Activated CD8-positive, alpha-beta memory T cell treated with anti-CD3 and anti-CD28 coated beads for 36 hours (primary cell): ENCODE data around the gene GLIS1. TPM values are rescaled to one million over a fixed set of nuclear protein-coding genes. Genes with fewer than 3 reads are reported as not detected.
"Not testable (repeated sequence)": the region's sequence is repeated elsewhere in the genome, so short reads cannot be mapped to it uniquely, and the experiment has no call there.

Experiments
- CTCF ChIA-PET: fragments of 350-600 bp; sonication (Branson Sonifier 250); formaldehyde crosslinking; loops from one replicate; lab custom pipeline; 2021; ENCODE audit warnings: antibody characterized with exemption; lab: Charles Lee
- POLR2A ChIA-PET: fragments of 350-600 bp; sonication (Branson Sonifier 250); formaldehyde crosslinking; loops from one replicate; lab custom pipeline; 2021; ENCODE audit warnings: antibody characterized with exemption; lab: Charles Lee
- total RNA-seq, 2 experiments: library from RNA; stranded (reverse); gene quantifications; one replicate each; pipeline ENCODE4 v1.2.3, GENCODE V29; 2021

GLIS1 gene
- total RNA-seq, 2 experiments from 2014 or later, result not detected

DNA sequence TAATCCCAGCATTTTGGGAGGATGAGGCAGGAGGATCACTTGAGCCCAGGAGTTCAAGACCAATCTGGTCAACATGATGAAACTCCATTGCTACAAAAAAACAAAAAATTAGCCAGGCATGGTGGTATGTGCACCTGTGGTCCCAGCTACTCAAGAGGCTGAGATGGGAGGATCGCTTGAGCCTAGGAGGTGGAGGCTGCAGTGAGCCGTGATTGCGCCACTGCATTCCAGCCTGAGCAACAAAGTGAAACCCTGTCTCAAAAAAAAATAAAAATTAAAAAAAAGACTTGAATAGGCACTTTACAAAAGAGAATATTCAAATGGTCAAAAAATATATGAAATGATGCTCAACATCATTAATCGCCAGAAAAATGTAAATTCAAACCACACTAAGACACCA, 91.0 kb downstream of the GLIS1 start:
- CTCF ChIA-PET, POLR2A ChIA-PET: not testable (repeated sequence)

DNA sequence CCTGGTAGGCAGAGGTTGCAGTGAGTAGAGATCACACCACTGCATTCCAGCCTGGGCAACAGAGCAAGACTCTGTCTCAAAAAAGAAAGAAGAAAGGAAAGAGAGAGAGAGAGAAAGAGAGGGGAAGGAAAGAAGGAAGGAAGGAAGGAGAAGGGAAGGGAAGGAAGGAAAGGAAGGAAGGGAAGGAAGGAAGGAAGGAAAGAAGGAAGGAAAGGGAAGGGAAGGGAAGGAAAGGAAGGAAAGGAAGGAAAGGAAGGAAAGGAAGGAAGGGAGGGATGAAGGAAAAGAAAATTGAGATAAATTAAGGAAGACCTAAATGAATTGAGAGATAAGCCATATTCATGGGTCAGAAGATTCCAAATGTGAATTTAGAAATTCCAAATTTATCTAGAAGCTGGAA, 92.2 kb downstream of the GLIS1 start:
- CTCF ChIA-PET, result no interaction called here
- POLR2A ChIA-PET, result no interaction called here

GRCh38 chr1:53645690-53646078, 93.3 kb downstream of the GLIS1 start:
- POLR2A ChIA-PET, result no interaction called here
- CTCF ChIA-PET, result no interaction called here

DNA sequence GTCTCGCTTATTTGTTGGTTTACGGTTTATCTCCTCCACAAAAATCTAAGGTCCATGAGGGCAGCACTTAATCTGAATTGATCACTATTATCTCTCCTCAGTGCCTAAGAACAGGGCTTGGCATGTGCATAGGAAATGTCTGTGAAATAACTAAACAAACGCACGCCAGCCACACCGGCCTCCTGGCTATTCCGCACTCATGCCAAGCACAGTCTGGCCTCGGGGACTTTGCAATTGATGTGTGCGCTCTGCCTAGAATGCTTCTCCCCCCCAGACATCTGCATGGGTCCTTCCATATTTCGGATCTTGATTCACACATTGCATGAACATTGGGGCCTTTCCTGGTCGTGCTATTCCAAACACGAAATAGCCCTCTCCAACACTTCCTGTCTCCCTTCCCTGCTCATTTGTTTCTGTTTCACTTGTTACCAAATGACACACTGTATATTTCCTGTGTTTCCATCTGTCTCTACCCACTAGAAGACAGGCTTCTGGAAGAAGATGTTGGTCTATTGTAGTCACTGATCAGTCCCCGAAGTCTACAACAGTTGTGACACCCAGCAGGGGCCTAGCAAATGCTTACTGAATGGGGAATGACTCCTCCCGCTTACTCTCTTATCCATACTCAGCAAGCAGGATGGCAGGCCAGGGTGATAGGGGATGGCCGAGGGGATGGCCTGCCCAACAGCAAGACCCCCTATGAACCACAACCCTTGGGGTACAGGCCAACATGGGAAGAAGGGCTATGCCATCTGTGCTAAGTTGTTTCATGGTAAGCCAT, 93.9 kb downstream of the GLIS1 start:
- POLR2A ChIA-PET, result no interaction called here
- CTCF ChIA-PET, result no interaction called here

DNA sequence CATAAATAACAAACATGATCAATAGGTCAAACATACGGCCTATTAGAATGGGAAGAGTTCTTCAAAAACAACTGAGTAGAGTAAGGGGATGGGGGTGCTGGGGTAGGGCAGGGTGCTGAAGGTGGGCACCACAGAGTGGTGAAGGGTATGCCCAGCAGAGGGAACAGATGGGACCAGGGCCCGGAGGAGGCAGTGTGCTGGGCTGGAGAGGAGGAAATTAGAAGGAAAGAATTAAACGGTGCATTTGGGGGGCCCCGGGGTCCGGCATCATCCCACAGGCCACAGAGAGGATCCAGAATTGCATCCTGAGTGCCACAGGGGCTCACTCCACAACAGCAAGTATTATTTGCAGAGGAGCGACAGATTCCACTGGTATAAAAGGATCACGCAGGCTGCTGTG, 94.5 kb downstream of the GLIS1 start:
- ChIA-PET CTCF (no interaction called here), POLR2A (no interaction called here)

GRCh38 chr1:53643881-53644390, 95.0 kb downstream of the GLIS1 start:
- ChIA-PET CTCF (no interaction called here), POLR2A (no interaction called here)

- ChIA-PET POLR2A (no interaction called here), CTCF (no interaction called here)
Measured at GRCh38 chr1:53643041-53643880, 95.7 kb downstream of the GLIS1 start.

GRCh38 chr1:53642607-53643006, 96.4 kb downstream of the GLIS1 start:
- ChIA-PET CTCF (no interaction called here), POLR2A (no interaction called here)

DNA sequence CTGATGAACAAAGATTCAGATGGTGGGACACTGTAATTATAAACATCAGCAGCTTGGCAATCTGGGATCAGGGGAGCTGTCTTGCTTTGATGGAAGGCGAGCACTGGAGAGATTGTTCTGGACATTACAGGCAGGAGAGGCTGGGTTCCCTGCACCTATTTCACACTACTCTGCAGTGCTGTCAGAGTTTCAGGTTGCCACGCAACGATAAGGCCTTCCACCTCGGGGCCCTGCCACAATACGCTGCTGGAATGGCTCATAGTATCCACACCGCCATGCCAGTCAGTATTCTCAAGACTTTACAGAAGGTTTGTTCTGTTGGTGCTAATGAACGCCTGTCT, 96.8 kb downstream of the GLIS1 start:
- CTCF ChIA-PET, result no interaction called here
- POLR2A ChIA-PET, result no interaction called here

GRCh38 chr1:53641481-53642214, 97.3 kb downstream of the GLIS1 start:
- CTCF ChIA-PET, result no interaction called here
- POLR2A ChIA-PET, result interaction anchor here (0.7 kb wide), 1 partner anchor 9 kb away, joined by 5 read pairs; no protein-coding TSS in a partner anchor

DNA sequence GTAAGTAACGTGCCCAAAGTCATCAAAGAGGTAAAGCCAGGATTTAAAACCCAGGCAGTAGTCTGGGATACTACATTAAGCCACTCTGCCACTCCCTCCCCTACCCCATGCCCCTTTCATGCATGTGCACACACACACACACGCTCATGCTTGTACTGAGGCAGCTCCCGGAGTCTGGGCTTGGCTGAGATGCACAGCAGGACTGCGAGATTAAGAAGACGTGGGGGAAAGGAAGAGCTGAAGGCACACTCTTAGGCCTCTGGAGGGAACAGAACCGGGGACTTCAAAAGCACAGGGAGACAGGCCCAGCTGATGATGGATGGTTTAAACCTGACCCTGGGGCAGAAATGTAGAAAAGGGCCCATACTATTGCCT, 98.3 kb downstream of the GLIS1 start:
- POLR2A ChIA-PET, result no interaction called here
- CTCF ChIA-PET, result no interaction called here

DNA sequence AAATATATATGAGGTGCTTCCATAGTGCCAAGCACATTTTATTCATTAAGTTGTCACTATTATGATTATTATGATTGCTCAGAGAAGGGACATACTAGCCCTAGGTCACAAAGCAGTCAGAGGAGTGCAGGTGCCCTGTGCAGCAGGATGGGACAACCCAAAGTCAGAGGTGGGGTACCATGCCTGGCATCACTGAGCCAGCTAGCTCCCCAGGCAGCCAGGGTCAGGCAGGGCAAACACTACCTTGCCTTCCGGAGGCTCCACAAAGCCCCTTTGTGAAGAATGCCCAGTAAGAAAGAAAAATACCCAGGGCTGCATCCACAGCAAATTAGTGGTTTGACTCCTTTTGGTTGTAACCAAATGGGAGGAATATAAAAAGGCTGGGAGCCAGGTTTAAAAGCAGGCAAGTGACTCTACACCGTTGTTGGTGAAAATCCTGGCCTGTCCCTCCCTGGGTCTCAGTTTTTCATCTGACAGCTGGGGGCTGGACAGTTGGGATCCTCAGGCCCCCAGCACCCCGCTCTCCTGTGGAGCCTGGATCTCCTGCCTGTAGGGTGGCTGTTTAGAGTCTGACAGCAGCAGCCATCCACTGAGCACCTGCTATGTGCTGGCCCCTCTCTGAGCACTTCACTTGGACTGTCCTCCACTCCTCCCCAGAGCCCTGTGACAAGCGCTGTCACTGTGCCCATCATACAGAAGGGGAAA, 98.8 kb downstream of the GLIS1 start:
- CTCF ChIA-PET, result no interaction called here
- POLR2A ChIA-PET, result no interaction called here

- CTCF ChIA-PET, result no interaction called here
- POLR2A ChIA-PET, result no interaction called here
Measured at GRCh38 chr1:53639251-53639763, 99.7 kb downstream of the GLIS1 start.

DNA sequence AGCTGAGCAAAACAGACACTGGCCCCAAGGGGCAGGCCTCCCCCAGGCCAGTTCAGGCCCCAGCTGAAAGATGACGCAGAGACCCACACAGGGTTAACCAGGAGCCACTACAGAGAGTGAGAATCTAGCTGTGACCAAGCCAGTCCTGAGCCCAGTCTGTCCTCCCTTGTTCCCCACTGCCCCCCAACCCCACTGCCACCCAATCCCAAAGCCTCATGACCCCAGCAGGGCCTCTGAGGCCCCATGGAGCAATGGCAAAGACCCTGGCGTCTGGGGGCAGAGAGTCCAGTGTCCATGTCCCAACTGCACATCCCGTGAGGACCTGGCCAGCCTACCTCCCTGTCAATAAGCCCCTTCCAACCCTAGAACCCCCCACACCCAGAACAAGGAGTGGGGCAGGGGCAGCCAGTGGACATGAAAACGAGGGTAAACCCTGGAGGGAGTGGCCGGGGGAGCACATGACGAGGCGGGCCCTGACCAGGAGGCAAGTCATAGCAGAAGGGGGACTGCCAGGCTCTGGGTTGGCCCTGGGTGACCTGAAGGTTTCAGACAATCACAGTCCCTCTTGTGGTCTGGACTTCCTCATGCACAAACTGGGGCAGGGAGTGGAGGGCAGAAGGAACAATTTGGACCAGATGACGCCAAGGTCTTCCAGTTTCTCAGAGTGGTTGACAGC, 100.5 kb downstream of the GLIS1 start:
- ChIA-PET POLR2A (no interaction called here), CTCF (no interaction called here)

GRCh38 chr1:53637511-53638359, 101.2 kb downstream of the GLIS1 start:
- ChIA-PET POLR2A (no interaction called here), CTCF (no interaction called here)

GRCh38 chr1:53636621-53637171, 102.3 kb downstream of the GLIS1 start:
- POLR2A ChIA-PET, result no interaction called here
- CTCF ChIA-PET, result no interaction called here

DNA sequence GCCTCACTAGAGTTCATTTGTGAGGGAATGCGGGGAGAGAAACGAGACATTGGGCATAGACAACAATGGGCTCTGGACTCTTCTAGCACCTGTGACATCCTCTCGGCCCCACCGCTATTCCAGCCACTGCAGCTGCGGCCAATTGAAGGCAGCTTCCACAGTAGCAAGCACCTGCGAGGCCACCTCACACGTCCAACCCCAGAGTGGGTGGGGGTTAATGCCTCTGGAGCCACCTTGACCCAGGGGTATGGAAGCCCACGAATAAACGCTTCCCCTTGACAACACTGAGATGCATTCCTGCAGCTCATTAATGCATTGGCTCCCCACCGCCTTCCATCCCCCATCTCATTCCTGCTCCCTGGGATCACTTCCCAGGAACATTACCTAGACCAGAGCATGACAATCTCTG, 104.4 kb downstream of the GLIS1 start:
- CTCF ChIA-PET, result no interaction called here
- POLR2A ChIA-PET, result no interaction called here
